HuH-7.5 (cell line): Measurements from ENCODE around the gene TNFAIP6.
"Not testable (repeated sequence)": the region's sequence is repeated elsewhere in the genome, so short reads cannot be mapped to it uniquely, and the experiment has no call there.

Source experiments
- DNase-seq: peaks from one replicate; pipeline ENCODE4 v3.0.0; 2011; ENCODE audit warnings: low spot score

Gene TNFAIP6

GRCh38 chr2:151357359-151357758, at the start of gene TNFAIP6:
Gene TNFAIP6, plus strand, starts transcription at chr2:151357592. Its CDS starts 75 bp downstream, at chr2:151357667.
- no peak for DNase-seq

GRCh38 chr2:151310313-151310712, 47.1 kb upstream of the TNFAIP6 start:
- not testable (repeated sequence) for DNase-seq

GRCh38 chr2:151312440-151312839, 45.0 kb upstream of the TNFAIP6 start:
- DNase-seq = not testable (repeated sequence)

GRCh38 chr2:151315381-151315903, 42.0 kb upstream of the TNFAIP6 start:
- DNase-seq = no peak

GRCh38 chr2:151325581-151326095, 31.8 kb upstream of the TNFAIP6 start:
- no peak for DNase-seq

- DNase-seq = no peak
Observed at GRCh38 chr2:151326554-151326953, 30.8 kb upstream of the TNFAIP6 start.

GRCh38 chr2:151329998-151330397, 27.4 kb upstream of the TNFAIP6 start:
- no peak for DNase-seq

GRCh38 chr2:151333083-151333482, 24.3 kb upstream of the TNFAIP6 start:
- DNase-seq = no peak

- peak; percentile 20 for DNase-seq
Observed at GRCh38 chr2:151334082-151334815, 23.1 kb upstream of the TNFAIP6 start.

GRCh38 chr2:151336863-151337371, 20.5 kb upstream of the TNFAIP6 start:
- DNase-seq = no peak

- DNase-seq = no peak
Observed at GRCh38 chr2:151337643-151338042, 19.7 kb upstream of the TNFAIP6 start.

GRCh38 chr2:151338115-151338514, 19.3 kb upstream of the TNFAIP6 start:
- DNase-seq = no peak

GRCh38 chr2:151343073-151343472, 14.3 kb upstream of the TNFAIP6 start:
- no peak for DNase-seq

GRCh38 chr2:151344191-151344590, 13.2 kb upstream of the TNFAIP6 start:
- not testable (repeated sequence) for DNase-seq

GRCh38 chr2:151344906-151345305, 12.5 kb upstream of the TNFAIP6 start:
- DNase-seq = no peak

GRCh38 chr2:151347294-151347693, 10.1 kb upstream of the TNFAIP6 start:
- DNase-seq = no peak

- no peak for DNase-seq
Observed at GRCh38 chr2:151347906-151348305, 9.5 kb upstream of the TNFAIP6 start.

- DNase-seq = no peak
Observed at GRCh38 chr2:151350579-151351195, 6.7 kb upstream of the TNFAIP6 start.

- DNase-seq = no peak
Observed at GRCh38 chr2:151353995-151354394, 3.4 kb upstream of the TNFAIP6 start.

- no peak for DNase-seq
Observed at GRCh38 chr2:151354807-151355206, 2.6 kb upstream of the TNFAIP6 start.

- no peak for DNase-seq
Observed at GRCh38 chr2:151358166-151358970, 976 bp downstream of the TNFAIP6 start.
